Activated CD4-positive, alpha-beta memory T cell treated with anti-CD3 and anti-CD28 coated beads, Interleukin-2, amount 10 ng/mL, durations not matched to agents 7 days and 5 days (primary cell): ENCODE data around the gene FNDC1. TPM values are rescaled to one million over a fixed set of nuclear protein-coding genes. Genes with fewer than 3 reads are reported as not detected.

Experiments used
- CTCF ChIA-PET: fragments of 350-600 bp; sonication (Branson Sonifier 250); formaldehyde crosslinking; loops from one replicate; lab custom pipeline; 2021; ENCODE audit warnings: antibody characterized with exemption, inconsistent platforms; lab: Charles Lee
- POLR2A ChIA-PET: fragments of 350-600 bp; sonication (Branson Sonifier 250); formaldehyde crosslinking; loops from one replicate; lab custom pipeline; 2021; ENCODE audit warnings: antibody characterized with exemption; lab: Charles Lee
- DNase-seq: peaks from one replicate; pipeline ENCODE4 v3.0.0-alpha.2; 2020
- H3K27ac Mint-ChIP-seq: one replicate; pipeline ENCODE4 v1.8.0; 2021; ENCODE audit warnings: mild to moderate bottlenecking, mixed read lengths
- H3K27me3 Mint-ChIP-seq: one replicate; pipeline ENCODE4 v1.8.0; 2021; ENCODE audit warnings: mixed read lengths
- H3K36me3 Mint-ChIP-seq: one replicate; pipeline ENCODE4 v1.8.0; 2021; ENCODE audit warnings: low read depth, mixed read lengths
- H3K4me1 Mint-ChIP-seq: one replicate; pipeline ENCODE4 v1.8.0; 2021; ENCODE audit warnings: mixed read lengths
- H3K4me3 Mint-ChIP-seq: one replicate; pipeline ENCODE4 v1.8.0; 2021; ENCODE audit warnings: mild to moderate bottlenecking, mixed read lengths
- H3K9me3 Mint-ChIP-seq: one replicate; pipeline ENCODE4 v1.8.0; 2021; ENCODE audit warnings: mixed read lengths
- total RNA-seq, 2 experiments: library from RNA; stranded (reverse); gene quantifications; one replicate each; pipeline ENCODE4 v1.2.3, GENCODE V29; 2021

Gene FNDC1
- total RNA-seq, 2 experiments from 2014 or later = not detected

- POLR2A ChIA-PET = no interaction called here
- Mint-ChIP-seq H3K4me1 (peaks cover 2% of the 10 kb centered on the region), H3K27ac (no peak overlapping the region), H3K27me3 (peaks cover 44% of the 10 kb centered on the region), H3K36me3 (no peaks in the 10 kb centered on the region), H3K4me3 (no peak overlapping the region), H3K9me3 (no peaks in the 10 kb centered on the region)
- CTCF ChIA-PET = no interaction called here
- DNase-seq = no peak
Measured at GRCh38 chr6:159221486-159222170, 52.4 kb downstream of the FNDC1 start.

GRCh38 chr6:159224452-159224851 lies 55.3 kb downstream of the FNDC1 start:
- no peaks in the 10 kb centered on the region for H3K36me3 Mint-ChIP-seq
- H3K27ac Mint-ChIP-seq = no peak overlapping the region
- peaks cover 44% of the 10 kb centered on the region for H3K27me3 Mint-ChIP-seq
- no peaks in the 10 kb centered on the region for H3K9me3 Mint-ChIP-seq
- POLR2A ChIA-PET = no interaction called here
- H3K4me1 Mint-ChIP-seq = peaks cover 2% of the 10 kb centered on the region
- no peak overlapping the region for H3K4me3 Mint-ChIP-seq
- CTCF ChIA-PET = no interaction called here
- DNase-seq = no peak

GRCh38 chr6:159229651-159230051 lies 60.5 kb downstream of the FNDC1 start:
- ChIA-PET POLR2A (no interaction called here), CTCF (no interaction called here)
- peaks cover 34% of the 10 kb centered on the region for H3K27me3 Mint-ChIP-seq
- no peaks in the 10 kb centered on the region for H3K4me1 Mint-ChIP-seq
- no peaks in the 10 kb centered on the region for H3K9me3 Mint-ChIP-seq
- H3K27ac Mint-ChIP-seq = no peak overlapping the region
- no peaks in the 10 kb centered on the region for H3K36me3 Mint-ChIP-seq
- no peak for DNase-seq
- no peak overlapping the region for H3K4me3 Mint-ChIP-seq

- peaks cover 39% of the 10 kb centered on the region for H3K27me3 Mint-ChIP-seq
- DNase-seq = no peak
- no peaks in the 10 kb centered on the region for H3K36me3 Mint-ChIP-seq
- H3K4me1 Mint-ChIP-seq = no peaks in the 10 kb centered on the region
- no peak overlapping the region for H3K27ac Mint-ChIP-seq
- no peak overlapping the region for H3K4me3 Mint-ChIP-seq
- ChIA-PET CTCF (no interaction called here), POLR2A (no interaction called here)
- no peaks in the 10 kb centered on the region for H3K9me3 Mint-ChIP-seq
Measured at GRCh38 chr6:159232106-159232645, 63.0 kb downstream of the FNDC1 start.

GRCh38 chr6:159232751-159233150 lies 63.6 kb downstream of the FNDC1 start:
- DNase-seq = no peak
- ChIA-PET POLR2A (no interaction called here), CTCF (no interaction called here)
- H3K4me3 Mint-ChIP-seq = no peak overlapping the region
- no peaks in the 10 kb centered on the region for H3K9me3 Mint-ChIP-seq
- H3K27me3 Mint-ChIP-seq = peaks cover 39% of the 10 kb centered on the region
- H3K4me1 Mint-ChIP-seq = no peaks in the 10 kb centered on the region
- no peaks in the 10 kb centered on the region for H3K36me3 Mint-ChIP-seq
- H3K27ac Mint-ChIP-seq = no peak overlapping the region

- H3K27me3 Mint-ChIP-seq = peaks cover 35% of the 10 kb centered on the region
- ChIA-PET POLR2A (no interaction called here), CTCF (no interaction called here)
- no peaks in the 10 kb centered on the region for H3K9me3 Mint-ChIP-seq
- no peak for DNase-seq
- H3K27ac Mint-ChIP-seq = no peak overlapping the region
- H3K4me3 Mint-ChIP-seq = no peak overlapping the region
- no peaks in the 10 kb centered on the region for H3K4me1 Mint-ChIP-seq
- H3K36me3 Mint-ChIP-seq = no peaks in the 10 kb centered on the region
Measured at GRCh38 chr6:159233365-159234101, 64.3 kb downstream of the FNDC1 start.

- Mint-ChIP-seq H3K4me1 (no peaks in the 10 kb centered on the region), H3K27me3 (peaks cover 36% of the 10 kb centered on the region), H3K36me3 (no peaks in the 10 kb centered on the region), H3K9me3 (no peaks in the 10 kb centered on the region), H3K27ac (no peak overlapping the region), H3K4me3 (no peak overlapping the region)
- POLR2A ChIA-PET = no interaction called here
- no peak for DNase-seq
- CTCF ChIA-PET = no interaction called here
Measured at GRCh38 chr6:159234102-159234553, 64.9 kb downstream of the FNDC1 start.

GRCh38 chr6:159238920-159239558 lies 69.8 kb downstream of the FNDC1 start:
- no peak for DNase-seq
- Mint-ChIP-seq H3K27ac (no peak overlapping the region), H3K27me3 (peaks cover 33% of the 10 kb centered on the region), H3K9me3 (no peaks in the 10 kb centered on the region), H3K36me3 (no peaks in the 10 kb centered on the region), H3K4me3 (no peak overlapping the region), H3K4me1 (no peaks in the 10 kb centered on the region)
- ChIA-PET CTCF (no interaction called here), POLR2A (no interaction called here)

- no peaks in the 10 kb centered on the region for H3K9me3 Mint-ChIP-seq
- H3K4me1 Mint-ChIP-seq = no peaks in the 10 kb centered on the region
- H3K27ac Mint-ChIP-seq = no peak overlapping the region
- H3K4me3 Mint-ChIP-seq = no peak overlapping the region
- peaks cover 10% of the 10 kb centered on the region for H3K27me3 Mint-ChIP-seq
- no peak for DNase-seq
- POLR2A ChIA-PET = no interaction called here
- no peaks in the 10 kb centered on the region for H3K36me3 Mint-ChIP-seq
- CTCF ChIA-PET = interaction anchor here (1.0 to 1.8 kb wide), 2 partner anchors 9 to 13 kb away, joined by 3 to 4 read pairs; no protein-coding TSS in a partner anchor
Measured at GRCh38 chr6:159249128-159249527, 79.9 kb downstream of the FNDC1 start.

GRCh38 chr6:159249752-159250151 lies 80.6 kb downstream of the FNDC1 start:
- Mint-ChIP-seq H3K4me1 (no peaks in the 10 kb centered on the region), H3K27me3 (peaks cover 11% of the 10 kb centered on the region), H3K4me3 (no peak overlapping the region), H3K36me3 (no peaks in the 10 kb centered on the region), H3K27ac (no peak overlapping the region), H3K9me3 (no peaks in the 10 kb centered on the region)
- DNase-seq = no peak
- POLR2A ChIA-PET = no interaction called here
- CTCF ChIA-PET = interaction anchor here (1.0 to 1.8 kb wide), 2 partner anchors 9 to 14 kb away, joined by 3 to 4 read pairs; no protein-coding TSS in a partner anchor

- Mint-ChIP-seq H3K27me3 (peaks cover 10% of the 10 kb centered on the region), H3K9me3 (no peaks in the 10 kb centered on the region), H3K27ac (no peak overlapping the region), H3K4me3 (no peak overlapping the region), H3K4me1 (no peaks in the 10 kb centered on the region), H3K36me3 (no peaks in the 10 kb centered on the region)
- CTCF ChIA-PET = interaction anchor here (0.9 kb wide), 1 partner anchor 10 kb away, joined by 3 read pairs; no protein-coding TSS in a partner anchor
- DNase-seq = no peak
- POLR2A ChIA-PET = no interaction called here
Measured at GRCh38 chr6:159250633-159251032, 81.4 kb downstream of the FNDC1 start.

GRCh38 chr6:159252955-159253508 lies 83.8 kb downstream of the FNDC1 start:
- ChIA-PET POLR2A (no interaction called here), CTCF (interaction anchor here (0.8 to 2.1 kb wide), 13 partner anchors 9 to 401 kb away, joined by 3 to 12 read pairs (median 4); no protein-coding TSS in a partner anchor)
- H3K27me3 Mint-ChIP-seq = peaks cover 6% of the 10 kb centered on the region
- no peaks in the 10 kb centered on the region for H3K9me3 Mint-ChIP-seq
- H3K4me3 Mint-ChIP-seq = no peak overlapping the region
- no peaks in the 10 kb centered on the region for H3K36me3 Mint-ChIP-seq
- no peak overlapping the region for H3K27ac Mint-ChIP-seq
- H3K4me1 Mint-ChIP-seq = no peaks in the 10 kb centered on the region
- DNase-seq = no peak
